Tibial nerve (tissue), 3 donors: Measurements from ENCODE around the gene ATAD3A.

ENCODE experiments used
- POLR2A ChIP-seq, 2 donors: fragments of 450-650 bp; IDR thresholded peaks; one replicate each; pipeline ENCODE4 v1.6.1; 2017; ENCODE audit warnings: antibody characterized with exemption in 2 of 2, mild to moderate bottlenecking in 2 of 2, moderate library complexity in 2 of 2
- TF ChIP-seq, protein P1 (sequence below), 5 experiments: fragments of 200-600 bp in 3 of 5; fragments of 450-650 bp in 2 of 5; sonication (generic) in 3 of 5; IDR thresholded peaks; one replicate each; pipeline ENCODE4 v1.5.1; 2016 to 2019; ENCODE audit warnings: antibody characterized with exemption in 5 of 5, mild to moderate bottlenecking in 3 of 5, moderate library complexity in 2 of 5

GRCh38 chr1:1556505-1556904 is 44.5 kb downstream of the ATAD3A start:
- TF ChIP-seq, protein P1, sequence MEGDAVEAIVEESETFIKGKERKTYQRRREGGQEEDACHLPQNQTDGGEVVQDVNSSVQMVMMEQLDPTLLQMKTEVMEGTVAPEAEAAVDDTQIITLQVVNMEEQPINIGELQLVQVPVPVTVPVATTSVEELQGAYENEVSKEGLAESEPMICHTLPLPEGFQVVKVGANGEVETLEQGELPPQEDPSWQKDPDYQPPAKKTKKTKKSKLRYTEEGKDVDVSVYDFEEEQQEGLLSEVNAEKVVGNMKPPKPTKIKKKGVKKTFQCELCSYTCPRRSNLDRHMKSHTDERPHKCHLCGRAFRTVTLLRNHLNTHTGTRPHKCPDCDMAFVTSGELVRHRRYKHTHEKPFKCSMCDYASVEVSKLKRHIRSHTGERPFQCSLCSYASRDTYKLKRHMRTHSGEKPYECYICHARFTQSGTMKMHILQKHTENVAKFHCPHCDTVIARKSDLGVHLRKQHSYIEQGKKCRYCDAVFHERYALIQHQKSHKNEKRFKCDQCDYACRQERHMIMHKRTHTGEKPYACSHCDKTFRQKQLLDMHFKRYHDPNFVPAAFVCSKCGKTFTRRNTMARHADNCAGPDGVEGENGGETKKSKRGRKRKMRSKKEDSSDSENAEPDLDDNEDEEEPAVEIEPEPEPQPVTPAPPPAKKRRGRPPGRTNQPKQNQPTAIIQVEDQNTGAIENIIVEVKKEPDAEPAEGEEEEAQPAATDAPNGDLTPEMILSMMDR (IDR thresholded peaks at IDR 0.05): no peak
- no peak for TF ChIP-seq POLR2A (IDR thresholded peaks at IDR 0.05)
